Measurements from ENCODE around the gene RUNX2.

The RUNX2 gene

GRCh38 chr6:45512717-45513116 lies 184.6 kb downstream of the RUNX2 start (continued):
- TF ChIP-seq ZBTB10 (tag by site-specific recombination; IDR thresholded peaks at IDR 0.05) = no peak
- no peak for TF ChIP-seq ZNF692 (tag by site-specific recombination; IDR thresholded peaks at IDR 0.05)
- no peak for TF ChIP-seq ZNF48 (tag by site-specific recombination; IDR thresholded peaks at IDR 0.05)
- no peak for TF ChIP-seq TCF7L2 (IDR thresholded peaks at IDR 0.05; ENCODE audit: borderline replicate concordance, low read depth, low read length)

- Histone ChIP-seq H3K9me3 (ENCODE audit: control insufficient read depth, insufficient read depth, low read depth, low read length) (no peaks in the 10 kb centered on the region), H3K4me3 (ENCODE audit: low read depth, low read length) (no peak overlapping the region), H3K36me3 (ENCODE audit: control insufficient read depth in 2 of 2, insufficient read depth in 1 of 2, low read length in 2 of 2) (no peaks in the 10 kb centered on the region), H3K27ac (ENCODE audit: extremely low read depth, low read depth, low read length) (no peak overlapping the region), H3K4me1 (ENCODE audit: control insufficient read depth, insufficient read depth, low read length) (no peaks in the 10 kb centered on the region)
- TF ChIP-seq SALL2 (tag by site-specific recombination; IDR thresholded peaks at IDR 0.05; ENCODE audit: borderline replicate concordance) = no peak
- TF ChIP-seq ZNF629 (tag by site-specific recombination; IDR thresholded peaks at IDR 0.05) = no peak
- TF ChIP-seq ZBTB17 (tag by site-specific recombination; IDR thresholded peaks at IDR 0.05) = 0 out of 2 replicates have a peak, but pooled peaks have one; percentile 18
- POLR2A ChIA-PET = no interaction called here
- CTCF ChIA-PET = no interaction called here
Measured at GRCh38 chr6:45513213-45513618, 185.1 kb downstream of the RUNX2 start.

DNA sequence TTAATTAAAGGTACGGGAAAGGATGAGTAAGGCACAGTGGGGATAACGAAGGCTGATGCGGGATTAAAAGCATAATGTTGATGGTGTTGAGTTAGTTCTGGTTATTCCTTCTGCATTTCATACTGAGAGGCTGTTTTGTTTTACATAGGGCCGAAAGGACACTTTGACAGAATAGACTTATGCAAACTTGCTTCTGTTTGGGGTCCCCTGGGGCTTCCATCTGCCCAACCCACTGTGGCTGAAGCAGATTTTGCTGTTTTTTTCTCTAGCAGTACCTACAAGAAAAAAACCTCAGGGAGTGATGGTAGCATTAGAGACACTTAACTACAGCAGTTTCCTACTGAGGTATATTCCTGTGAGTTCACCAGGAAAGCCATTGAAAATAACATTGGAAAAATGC lies 185.7 kb downstream of the RUNX2 start:
- ChIA-PET POLR2A (no interaction called here), CTCF (no interaction called here)
- H3K27ac ChIP-seq (ENCODE audit: extremely low read depth, low read depth, low read length) = no peak overlapping the region
- TF ChIP-seq ZNF416 (tag by site-specific recombination; IDR thresholded peaks at IDR 0.05) = no peak
- no peak for TF ChIP-seq OSR2 (tag by site-specific recombination; IDR thresholded peaks at IDR 0.05)
- no peak for TF ChIP-seq KLF10 (tag by site-specific recombination; IDR thresholded peaks at IDR 0.05)
- TF ChIP-seq ZFP69B (tag by site-specific recombination; IDR thresholded peaks at IDR 0.05) = no peak
- no peak for TF ChIP-seq ZNF311 (tag by site-specific recombination; IDR thresholded peaks at IDR 0.05; ENCODE audit: borderline replicate concordance)
- H3K4me3 ChIP-seq (ENCODE audit: low read depth, low read length) = no peak overlapping the region
- no peaks in the 10 kb centered on the region for H3K9me3 ChIP-seq (ENCODE audit: control insufficient read depth, insufficient read depth, low read depth, low read length)
- H3K36me3 ChIP-seq (ENCODE audit: control insufficient read depth in 2 of 2, insufficient read depth in 1 of 2, low read length in 2 of 2) = no peaks in the 10 kb centered on the region
- H3K4me1 ChIP-seq (ENCODE audit: control insufficient read depth, insufficient read depth, low read length) = no peaks in the 10 kb centered on the region

- ChIA-PET CTCF (no interaction called here), POLR2A (no interaction called here)
- H3K27ac ChIP-seq (ENCODE audit: extremely low read depth, low read depth, low read length) = no peak overlapping the region
- H3K9me3 ChIP-seq (ENCODE audit: control insufficient read depth, insufficient read depth, low read depth, low read length) = no peaks in the 10 kb centered on the region
- no peak overlapping the region for H3K4me3 ChIP-seq (ENCODE audit: low read depth, low read length)
- no peaks in the 10 kb centered on the region for H3K4me1 ChIP-seq (ENCODE audit: control insufficient read depth, insufficient read depth, low read length)
- no peaks in the 10 kb centered on the region for H3K36me3 ChIP-seq (ENCODE audit: control insufficient read depth in 2 of 2, insufficient read depth in 1 of 2, low read length in 2 of 2)
- no peak for TF ChIP-seq PRDM4 (tag by site-specific recombination; IDR thresholded peaks at IDR 0.05)
- no peak for TF ChIP-seq ZNF146 (tag by site-specific recombination; IDR thresholded peaks at IDR 0.05)
- no peak for TF ChIP-seq ZNF223 (tag by site-specific recombination; IDR thresholded peaks at IDR 0.05)
- no peak for TF ChIP-seq GLIS1 (tag by site-specific recombination; IDR thresholded peaks at IDR 0.05)
- no peak for TF ChIP-seq ZNF701 (tag by site-specific recombination; IDR thresholded peaks at IDR 0.05)
- TF ChIP-seq ZNF664 (tag by site-specific recombination; IDR thresholded peaks at IDR 0.05) = no peak
- no peak for TF ChIP-seq SP2 (tag by site-specific recombination; IDR thresholded peaks at IDR 0.05)
- TF ChIP-seq ZNF366 (tag by site-specific recombination; conservative IDR thresholded peaks at IDR 0.05) = no peak
- TF ChIP-seq ZNF624 (tag by site-specific recombination; IDR thresholded peaks at IDR 0.05) = no peak
Measured at GRCh38 chr6:45514454-45515230, 186.5 kb downstream of the RUNX2 start.
